Prostate gland (tissue), 2 donors: Measurements from ENCODE around the gene LUM.

Experiments used
- POLR2A ChIP-seq: fragments of 450-650 bp; IDR thresholded peaks from one replicate; pipeline ENCODE4 v1.6.1; 2016; ENCODE audit warnings: antibody characterized with exemption, mild to moderate bottlenecking
- POLR2AphosphoS5 ChIP-seq: sonication (generic); formaldehyde crosslinking; IDR thresholded peaks from one replicate; pipeline ENCODE4 v1.6.1; 2017; ENCODE audit warnings: antibody characterized with exemption
- TF ChIP-seq, protein P1 (sequence below), 4 experiments: fragments of 200-600 bp in 2 of 4; fragments of 450-650 bp in 2 of 4; sonication (generic) in 2 of 4; IDR thresholded peaks; 1 replicate in 3 of 4; 2 replicates in 1 of 4; pipeline ENCODE4 v1.5.1; 2016 to 2019; ENCODE audit warnings: antibody characterized with exemption in 4 of 4, mild to moderate bottlenecking in 2 of 4, moderate library complexity in 2 of 4

DNA sequence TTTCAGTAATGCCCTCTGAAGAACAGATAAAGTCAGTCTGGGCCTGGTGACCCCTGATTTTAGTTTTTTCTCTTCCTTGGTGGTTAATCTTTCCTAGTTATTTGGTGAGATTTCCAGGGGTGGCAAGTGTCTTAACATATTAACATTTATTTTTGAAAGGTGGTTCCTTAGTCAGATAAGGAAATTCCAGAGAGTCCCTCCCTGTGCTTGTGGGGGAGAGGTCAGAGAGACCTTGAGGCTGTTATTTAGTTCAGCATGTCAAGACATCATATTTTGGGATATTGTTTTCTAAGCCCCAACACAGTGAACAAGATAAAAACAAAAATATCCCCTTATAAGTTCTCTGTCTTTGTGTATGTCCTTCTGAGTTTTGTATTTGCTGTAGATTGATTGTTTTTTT lies 9.5 kb upstream of the LUM start:
- TF ChIP-seq, protein P1, sequence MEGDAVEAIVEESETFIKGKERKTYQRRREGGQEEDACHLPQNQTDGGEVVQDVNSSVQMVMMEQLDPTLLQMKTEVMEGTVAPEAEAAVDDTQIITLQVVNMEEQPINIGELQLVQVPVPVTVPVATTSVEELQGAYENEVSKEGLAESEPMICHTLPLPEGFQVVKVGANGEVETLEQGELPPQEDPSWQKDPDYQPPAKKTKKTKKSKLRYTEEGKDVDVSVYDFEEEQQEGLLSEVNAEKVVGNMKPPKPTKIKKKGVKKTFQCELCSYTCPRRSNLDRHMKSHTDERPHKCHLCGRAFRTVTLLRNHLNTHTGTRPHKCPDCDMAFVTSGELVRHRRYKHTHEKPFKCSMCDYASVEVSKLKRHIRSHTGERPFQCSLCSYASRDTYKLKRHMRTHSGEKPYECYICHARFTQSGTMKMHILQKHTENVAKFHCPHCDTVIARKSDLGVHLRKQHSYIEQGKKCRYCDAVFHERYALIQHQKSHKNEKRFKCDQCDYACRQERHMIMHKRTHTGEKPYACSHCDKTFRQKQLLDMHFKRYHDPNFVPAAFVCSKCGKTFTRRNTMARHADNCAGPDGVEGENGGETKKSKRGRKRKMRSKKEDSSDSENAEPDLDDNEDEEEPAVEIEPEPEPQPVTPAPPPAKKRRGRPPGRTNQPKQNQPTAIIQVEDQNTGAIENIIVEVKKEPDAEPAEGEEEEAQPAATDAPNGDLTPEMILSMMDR (IDR thresholded peaks at IDR 0.05) = no peak
- TF ChIP-seq POLR2A = no peak
- no peak for TF ChIP-seq POLR2AphosphoS5
